Mammary epithelial cell (primary cell): Measurements from ENCODE around the gene ZP1.

ENCODE experiments used
- CTCF ChIP-seq, 2 donors: IDR thresholded peaks in 1 of 2; conservative IDR thresholded peaks in 1 of 2; 2 replicates each; pipeline ENCODE4 v1.5.1; 2011 to 2012; ENCODE audit warnings: inconsistent platforms in 2 of 2, low read length in 2 of 2, mild to moderate bottlenecking in 2 of 2, control low read depth in 1 of 2, low read depth in 1 of 2; ENCODE audit not compliant: insufficient read depth in 1 of 2; ENCODE audit errors: extremely low read depth in 1 of 2
- EZH2 ChIP-seq: IDR thresholded peaks from 2 replicates; pipeline ENCODE4 v1.6.1; 2012; ENCODE audit warnings: low read length, inconsistent platforms, borderline replicate concordance

GRCh38 chr11:60871378-60872061 is 4.2 kb downstream of the ZP1 start:
- TF ChIP-seq CTCF (conservative IDR thresholded peaks at IDR 0.05 in 1 of 2, IDR thresholded peaks at IDR 0.05 in 1 of 2; ENCODE audit: extremely low read depth in 1 of 2, insufficient read depth in 1 of 2, low read depth in 1 of 2, low read length in 2 of 2), result no peak
- no peak for TF ChIP-seq EZH2
